Measurements from ENCODE around the gene RAB36.

The RAB36 gene

GRCh38 chr22:23109079-23109347 is 36.3 kb upstream of the RAB36 start:
- no peak for DNase-seq

- no peak for DNase-seq
Measured at GRCh38 chr22:23109441-23109978, 35.8 kb upstream of the RAB36 start.

GRCh38 chr22:23110190-23110921 is 34.9 kb upstream of the RAB36 start:
- DNase-seq, result no peak

- no peak for DNase-seq
Measured at GRCh38 chr22:23110922-23111527, 34.3 kb upstream of the RAB36 start.

GRCh38 chr22:23112472-23113012 is 32.7 kb upstream of the RAB36 start:
- no peak for DNase-seq

- peak; percentile 41 for DNase-seq
Measured at GRCh38 chr22:23113067-23113846, 32.0 kb upstream of the RAB36 start.

GRCh38 chr22:23113847-23114720 is 31.2 kb upstream of the RAB36 start:
- DNase-seq, result no peak

GRCh38 chr22:23114721-23115020 is 30.6 kb upstream of the RAB36 start:
- no peak for DNase-seq

- no peak for DNase-seq
Measured at GRCh38 chr22:23115369-23115768, 29.9 kb upstream of the RAB36 start.

- DNase-seq, result no peak
Measured at GRCh38 chr22:23115825-23116494, 29.3 kb upstream of the RAB36 start.

GRCh38 chr22:23116506-23117263 is 28.6 kb upstream of the RAB36 start:
- no peak for DNase-seq

- no peak for DNase-seq
Measured at GRCh38 chr22:23117275-23117674, 28.0 kb upstream of the RAB36 start.

- DNase-seq, result no peak
Measured at GRCh38 chr22:23117891-23118646, 27.2 kb upstream of the RAB36 start.

GRCh38 chr22:23118647-23119493 is 26.4 kb upstream of the RAB36 start:
- DNase-seq, result no peak

- DNase-seq, result no peak
Measured at GRCh38 chr22:23119494-23120414, 25.5 kb upstream of the RAB36 start.

- DNase-seq, result no peak
Measured at GRCh38 chr22:23120415-23120899, 24.8 kb upstream of the RAB36 start.

- DNase-seq, result no peak
Measured at GRCh38 chr22:23121000-23121421, 24.3 kb upstream of the RAB36 start.

GRCh38 chr22:23121424-23121823 is 23.9 kb upstream of the RAB36 start:
- no peak for DNase-seq

Data from NCI-H2107 (cell line).